ENCODE results near the gene SASH1. TPM values are rescaled to one million over a fixed set of nuclear protein-coding genes. Genes with fewer than 3 reads are reported as not detected.
"Not testable (repeated sequence)": the region's sequence is repeated elsewhere in the genome, so short reads cannot be mapped to it uniquely, and the experiment has no call there.

SASH1 gene
- total RNA-seq, 1 experiment from 2014 or later, result 9.8 TPM

GRCh38 chr6:148389086-148389485 lies 46.4 kb downstream of the SASH1 start:
- ChIA-PET CTCF (no interaction called here), POLR2A (ENCODE audit: unreplicated experiment) (no interaction called here)
- Histone ChIP-seq H3K79me2 (ENCODE audit: low read length) (no peaks in the 10 kb centered on the region), H3K4me2 (ENCODE audit: low read length) (no peak overlapping the region), H3K36me3 (ENCODE audit: low read depth, low read length) (no peaks in the 10 kb centered on the region), H4K20me1 (ENCODE audit: low read length) (no peaks in the 10 kb centered on the region), H3K27ac (ENCODE audit: low read length) (no peak overlapping the region), H3K9ac (ENCODE audit: low read length) (no peak overlapping the region), H3K27me3 (ENCODE audit: low read length) (no peaks in the 10 kb centered on the region), H3F3A (ENCODE audit: low read length, unreplicated experiment) (no peaks in the 10 kb centered on the region), H3K4me1 (ENCODE audit: insufficient read depth, low read length) (no peaks in the 10 kb centered on the region), H3K4me3 (ENCODE audit: low read length) (no peak overlapping the region), H3K9me3 (ENCODE audit: low read length) (no peaks in the 10 kb centered on the region), H3K9me2 (replicated peaks; ENCODE audit: low read length) (no peaks in the 10 kb centered on the region), H2AFZ (ENCODE audit: low read length) (no peak overlapping the region)
- intact Hi-C loops (cut with micrococcal nuclease), result no loop called here
- ATAC-seq (no peak), DNase-seq (no peak)
- no TSS peak for BruUV-seq (replicated peaks)
- TF ChIP-seq EZH2 (IDR thresholded peaks at IDR 0.05; ENCODE audit: low read length, unreplicated experiment) (no peak), CTCF (conservative IDR thresholded peaks at IDR 0.05; ENCODE audit: low read depth, low read length) (no peak), EZH2phosphoT487 (IDR thresholded peaks at IDR 0.05; ENCODE audit: borderline replicate concordance, low read length) (no peak)

- Histone ChIP-seq H2AFZ (ENCODE audit: low read length) (no peak overlapping the region), H3F3A (ENCODE audit: low read length, unreplicated experiment) (no peaks in the 10 kb centered on the region), H4K20me1 (ENCODE audit: low read length) (no peaks in the 10 kb centered on the region), H3K9me2 (replicated peaks; ENCODE audit: low read length) (no peaks in the 10 kb centered on the region), H3K27me3 (ENCODE audit: low read length) (no peaks in the 10 kb centered on the region), H3K4me3 (ENCODE audit: low read length) (no peak overlapping the region), H3K4me2 (ENCODE audit: low read length) (no peak overlapping the region), H3K4me1 (ENCODE audit: insufficient read depth, low read length) (no peaks in the 10 kb centered on the region), H3K79me2 (ENCODE audit: low read length) (no peaks in the 10 kb centered on the region), H3K9me3 (ENCODE audit: low read length) (no peaks in the 10 kb centered on the region), H3K27ac (ENCODE audit: low read length) (no peak overlapping the region), H3K9ac (ENCODE audit: low read length) (no peak overlapping the region), H3K36me3 (ENCODE audit: low read depth, low read length) (no peaks in the 10 kb centered on the region)
- BruUV-seq (replicated peaks), result no TSS peak
- TF ChIP-seq EZH2 (IDR thresholded peaks at IDR 0.05; ENCODE audit: low read length, unreplicated experiment) (no peak), EZH2phosphoT487 (IDR thresholded peaks at IDR 0.05; ENCODE audit: borderline replicate concordance, low read length) (no peak), CTCF (conservative IDR thresholded peaks at IDR 0.05; ENCODE audit: low read depth, low read length) (no peak)
- ATAC-seq (no peak), DNase-seq (no peak)
- intact Hi-C loops (cut with micrococcal nuclease), result no loop called here
- CTCF ChIA-PET, result no interaction called here
- POLR2A ChIA-PET (ENCODE audit: unreplicated experiment), result no interaction called here
Measured at GRCh38 chr6:148389917-148390316, 47.3 kb downstream of the SASH1 start.

GRCh38 chr6:148392127-148392526 lies 49.5 kb downstream of the SASH1 start:
- BruUV-seq (replicated peaks); H3K27me3 ChIP-seq (ENCODE audit: low read length); H3K9me2 ChIP-seq (replicated peaks; ENCODE audit: low read length); H3K9me3 ChIP-seq (ENCODE audit: low read length); H3K9ac ChIP-seq (ENCODE audit: low read length); H3K4me1 ChIP-seq (ENCODE audit: insufficient read depth, low read length); POLR2A ChIA-PET (ENCODE audit: unreplicated experiment); H3F3A ChIP-seq (ENCODE audit: low read length, unreplicated experiment); H3K4me3 ChIP-seq (ENCODE audit: low read length); DNase-seq; H3K4me2 ChIP-seq (ENCODE audit: low read length); H3K27ac ChIP-seq (ENCODE audit: low read length); intact Hi-C loops (cut with micrococcal nuclease); H4K20me1 ChIP-seq (ENCODE audit: low read length); H2AFZ ChIP-seq (ENCODE audit: low read length); H3K36me3 ChIP-seq (ENCODE audit: low read depth, low read length); H3K79me2 ChIP-seq (ENCODE audit: low read length); CTCF ChIA-PET; ATAC-seq: not testable (repeated sequence)

Measured in PC-3 (cell line).